Nephron (organoid): ENCODE measurements around the gene SPPL2A.

Experiments
- H3K27ac Mint-ChIP-seq, 3 experiments: 2 replicates each; pipeline ENCODE4 v1.8.0; 2020; ENCODE audit warnings: mixed read lengths in 3 of 3, mild to moderate bottlenecking in 2 of 3, moderate library complexity in 1 of 3
- H3K27me3 Mint-ChIP-seq: 2 replicates; pipeline ENCODE4 v1.8.0; 2021; ENCODE audit warnings: low read depth, mild to moderate bottlenecking, moderate library complexity, mixed read lengths
- H3K36me3 Mint-ChIP-seq: 2 replicates; pipeline ENCODE4 v1.8.0; 2020; ENCODE audit warnings: low read depth, mixed read lengths
- H3K4me1 Mint-ChIP-seq: 2 replicates; pipeline ENCODE4 v1.8.0; 2020; ENCODE audit warnings: mixed read lengths
- H3K4me3 Mint-ChIP-seq, 3 experiments: 2 replicates each; pipeline ENCODE4 v1.8.0; 2020; ENCODE audit warnings: mild to moderate bottlenecking in 3 of 3, mixed read lengths in 3 of 3, moderate library complexity in 2 of 3
- H3K9me3 Mint-ChIP-seq: 2 replicates; pipeline ENCODE4 v1.8.0; 2020; ENCODE audit warnings: mixed read lengths
- TF ChIP-seq, protein P1 (sequence below), 3 experiments: fragments of 200-600 bp; sonication (generic); IDR thresholded peaks; one replicate each; pipeline ENCODE4 v1.5.0; 2021; ENCODE audit warnings: antibody characterized with exemption in 3 of 3; ENCODE audit not compliant: unreplicated experiment in 3 of 3

SPPL2A gene

DNA sequence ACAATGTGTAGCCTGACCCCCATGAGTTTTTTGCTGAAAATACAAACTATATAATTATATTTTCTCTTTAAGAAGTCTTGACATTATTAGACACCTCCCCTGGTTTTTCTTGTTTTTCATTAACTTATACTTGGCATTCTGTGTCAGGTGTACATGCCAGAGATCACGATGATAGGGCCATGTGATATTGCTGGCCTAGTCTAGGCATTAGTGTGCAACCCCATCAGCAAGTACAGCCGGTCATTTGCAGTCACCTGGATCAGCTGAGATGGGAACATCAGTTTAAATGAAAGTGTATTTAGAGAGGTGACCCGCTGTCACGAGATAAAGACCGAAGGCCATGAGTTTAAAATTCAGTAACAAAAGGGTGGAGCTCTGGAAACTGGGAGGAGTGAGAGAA lies 12.6 kb upstream of the SPPL2A start:
- H3K4me1 Mint-ChIP-seq = no peaks in the 10 kb centered on the region
- H3K27me3 Mint-ChIP-seq = no peaks in the 10 kb centered on the region
- H3K4me3 Mint-ChIP-seq = no peak overlapping the region
- H3K27ac Mint-ChIP-seq = peak overlapping the region in 1 of 3 experiments; percentile 17
- no peaks in the 10 kb centered on the region for H3K9me3 Mint-ChIP-seq
- H3K36me3 Mint-ChIP-seq = no peaks in the 10 kb centered on the region
- TF ChIP-seq, protein P1, sequence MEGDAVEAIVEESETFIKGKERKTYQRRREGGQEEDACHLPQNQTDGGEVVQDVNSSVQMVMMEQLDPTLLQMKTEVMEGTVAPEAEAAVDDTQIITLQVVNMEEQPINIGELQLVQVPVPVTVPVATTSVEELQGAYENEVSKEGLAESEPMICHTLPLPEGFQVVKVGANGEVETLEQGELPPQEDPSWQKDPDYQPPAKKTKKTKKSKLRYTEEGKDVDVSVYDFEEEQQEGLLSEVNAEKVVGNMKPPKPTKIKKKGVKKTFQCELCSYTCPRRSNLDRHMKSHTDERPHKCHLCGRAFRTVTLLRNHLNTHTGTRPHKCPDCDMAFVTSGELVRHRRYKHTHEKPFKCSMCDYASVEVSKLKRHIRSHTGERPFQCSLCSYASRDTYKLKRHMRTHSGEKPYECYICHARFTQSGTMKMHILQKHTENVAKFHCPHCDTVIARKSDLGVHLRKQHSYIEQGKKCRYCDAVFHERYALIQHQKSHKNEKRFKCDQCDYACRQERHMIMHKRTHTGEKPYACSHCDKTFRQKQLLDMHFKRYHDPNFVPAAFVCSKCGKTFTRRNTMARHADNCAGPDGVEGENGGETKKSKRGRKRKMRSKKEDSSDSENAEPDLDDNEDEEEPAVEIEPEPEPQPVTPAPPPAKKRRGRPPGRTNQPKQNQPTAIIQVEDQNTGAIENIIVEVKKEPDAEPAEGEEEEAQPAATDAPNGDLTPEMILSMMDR (IDR thresholded peaks at IDR 0.05; ENCODE audit: unreplicated experiment in 3 of 3) = no peak

DNA sequence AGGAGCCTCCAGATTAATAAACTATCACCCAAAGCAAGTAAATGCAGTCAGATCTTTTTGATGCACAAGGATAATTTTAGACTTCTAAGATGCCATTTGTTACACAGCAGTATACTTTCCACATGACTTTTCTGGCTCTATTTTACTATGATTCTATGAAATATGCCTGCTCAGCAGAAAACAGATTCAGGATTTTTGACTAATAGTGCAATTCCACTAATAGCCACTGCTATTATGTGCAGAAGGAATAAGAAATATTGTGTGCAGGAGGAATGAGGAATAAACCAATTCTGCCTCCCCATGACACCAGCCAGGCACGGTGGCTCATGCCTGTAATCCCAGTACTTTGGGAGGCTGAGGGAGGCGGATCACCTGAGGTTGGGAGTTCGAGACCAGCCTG lies 11.5 kb upstream of the SPPL2A start:
- H3K27ac Mint-ChIP-seq = no peak overlapping the region
- H3K27me3 Mint-ChIP-seq = no peaks in the 10 kb centered on the region
- no peaks in the 10 kb centered on the region for H3K4me1 Mint-ChIP-seq
- TF ChIP-seq, protein P1 (IDR thresholded peaks at IDR 0.05; ENCODE audit: unreplicated experiment in 3 of 3) = no peak
- H3K9me3 Mint-ChIP-seq = no peaks in the 10 kb centered on the region
- no peaks in the 10 kb centered on the region for H3K36me3 Mint-ChIP-seq
- no peak overlapping the region for H3K4me3 Mint-ChIP-seq

GRCh38 chr15:50774450-50774849 lies 8.9 kb upstream of the SPPL2A start:
- Mint-ChIP-seq H3K36me3 (no peaks in the 10 kb centered on the region), H3K27ac (no peak overlapping the region), H3K4me1 (no peaks in the 10 kb centered on the region), H3K4me3 (no peak overlapping the region), H3K27me3 (no peaks in the 10 kb centered on the region), H3K9me3 (no peaks in the 10 kb centered on the region)
- TF ChIP-seq, protein P1 (IDR thresholded peaks at IDR 0.05; ENCODE audit: unreplicated experiment in 3 of 3) = no peak

DNA sequence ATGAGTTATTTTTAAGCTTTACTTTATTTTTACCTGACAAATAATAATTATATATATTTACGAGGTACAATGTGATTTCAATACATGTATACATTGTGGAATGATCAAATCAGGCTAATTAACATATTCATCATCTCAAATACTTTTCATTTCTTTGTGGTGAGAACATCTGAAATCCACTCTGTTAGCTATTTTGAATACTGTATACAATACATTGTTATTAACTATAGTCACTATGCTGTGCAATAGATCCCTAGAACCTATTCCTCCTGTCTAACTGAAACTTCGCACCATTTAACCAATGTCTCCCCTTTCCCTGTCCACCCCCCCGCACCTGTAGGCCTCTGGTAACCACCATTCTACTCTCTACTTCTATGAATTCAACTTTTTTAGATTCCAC lies 7.9 kb upstream of the SPPL2A start:
- TF ChIP-seq, protein P1 (IDR thresholded peaks at IDR 0.05; ENCODE audit: unreplicated experiment in 3 of 3) = no peak
- Mint-ChIP-seq H3K9me3 (no peaks in the 10 kb centered on the region), H3K27ac (no peak overlapping the region), H3K4me3 (no peak overlapping the region), H3K4me1 (no peaks in the 10 kb centered on the region), H3K27me3 (no peaks in the 10 kb centered on the region), H3K36me3 (no peaks in the 10 kb centered on the region)

DNA sequence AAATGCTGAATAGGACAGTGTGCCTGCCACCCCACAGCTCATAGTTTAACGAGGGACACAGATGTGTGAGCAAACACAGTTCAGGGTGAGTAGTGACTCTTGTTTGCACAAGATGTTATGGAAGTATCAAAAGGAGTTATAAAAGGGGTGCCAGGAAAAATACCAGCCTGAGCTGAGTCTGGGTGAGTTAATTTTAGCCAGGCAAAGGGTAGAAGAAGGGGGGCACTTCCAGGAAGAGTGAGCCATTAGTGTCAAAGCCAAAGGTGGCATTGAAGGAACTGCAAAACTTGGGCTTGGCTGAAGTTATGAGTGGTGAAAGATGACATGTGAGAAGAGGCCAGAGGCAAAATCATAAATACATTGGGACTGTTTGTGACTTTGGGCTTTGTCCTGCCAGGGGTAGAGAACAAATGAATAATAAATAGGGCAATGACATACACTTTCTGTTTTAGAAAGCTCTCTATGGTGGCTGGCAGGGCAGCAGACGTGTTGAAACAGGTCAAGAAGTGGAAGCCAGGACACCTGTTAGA lies 1.9 kb upstream of the SPPL2A start:
- peaks cover 27% of the 10 kb centered on the region for H3K4me1 Mint-ChIP-seq

More for the DNA sequence above, 1.9 kb upstream of the SPPL2A start:
- Mint-ChIP-seq H3K27me3 (peaks cover 5% of the 10 kb centered on the region), H3K36me3 (no peaks in the 10 kb centered on the region), H3K4me3 (peak overlapping the region; percentile 73 to 91 (median 84)), H3K27ac (peak overlapping the region in 2 of 3 experiments; percentile 13 to 23), H3K9me3 (no peaks in the 10 kb centered on the region)
- TF ChIP-seq, protein P1 (IDR thresholded peaks at IDR 0.05; ENCODE audit: unreplicated experiment in 3 of 3) = no peak
